ENCODE data around the gene FBXO33. TPM values are rescaled to one million over a fixed set of nuclear protein-coding genes. Genes with fewer than 3 reads are reported as not detected.

Gene FBXO33
- total RNA-seq: 10.1 and 27.8 TPM in 2 replicates

DNA sequence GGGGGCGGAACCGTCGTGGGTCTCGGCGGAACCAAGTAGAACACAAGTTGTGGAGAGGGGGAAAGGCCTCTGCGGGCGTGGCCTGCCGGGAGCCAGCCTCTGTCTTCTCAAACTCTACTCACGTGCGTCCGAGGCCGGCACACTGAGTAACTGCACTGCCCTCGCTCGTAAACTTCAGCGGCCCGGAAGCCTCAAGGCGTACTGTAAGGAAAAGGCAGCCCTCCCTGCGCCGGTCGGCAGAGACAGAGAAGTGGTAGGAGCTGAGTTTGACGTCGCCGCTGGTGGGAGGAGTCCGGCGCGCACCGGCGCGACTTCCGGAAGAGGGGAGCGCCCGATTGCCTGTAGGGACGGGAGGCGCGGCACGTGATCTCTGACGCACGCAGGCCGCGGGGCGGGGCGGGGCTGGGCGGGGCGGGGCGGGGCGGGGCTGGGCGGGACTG, at the start of gene FBXO33:
Gene FBXO33 (minus strand): TSS at position 255 of the 440 bp plus-strand sequence. CDS start 271 bp downstream, outside the sequence.

Other genes starting within 250 kb of the FBXO33 start
- gene MIA2, start 198.5 kb downstream of the FBXO33 start, total RNA-seq: 17.8 and 36.1 TPM in 2 replicates

All from placental pericyte (primary cell).